Vagina (tissue), 2 donors: ENCODE data around the gene SBSN.

Experiments used
- CTCF ChIP-seq, 3 experiments: fragments of 450-650 bp in 2 of 3; fragments of 200-600 bp in 1 of 3; sonication (generic) in 1 of 3; IDR thresholded peaks; one replicate each; pipeline ENCODE4 v1.5.1; 2017 to 2019; ENCODE audit warnings: antibody characterized with exemption in 3 of 3, mild to moderate bottlenecking in 2 of 3, moderate library complexity in 2 of 3
- POLR2A ChIP-seq, 2 donors: fragments of 450-650 bp; IDR thresholded peaks; one replicate each; pipeline ENCODE4 v1.6.1; 2017; ENCODE audit warnings: antibody characterized with exemption in 2 of 2, mild to moderate bottlenecking in 2 of 2, moderate library complexity in 2 of 2
- POLR2AphosphoS5 ChIP-seq, 2 donors: sonication (generic); formaldehyde crosslinking; IDR thresholded peaks; one replicate each; pipeline ENCODE4 v1.9.0; 2017; ENCODE audit warnings: antibody characterized with exemption in 2 of 2, mild to moderate bottlenecking in 2 of 2, low read depth in 1 of 2; ENCODE audit not compliant: insufficient read depth in 1 of 2

GRCh38 chr19:35500611-35501010 lies 27.5 kb downstream of the SBSN start:
- TF ChIP-seq CTCF (IDR thresholded peaks at IDR 0.05) (no peak), POLR2A (IDR thresholded peaks at IDR 0.05) (no peak), POLR2AphosphoS5 (IDR thresholded peaks at IDR 0.05; ENCODE audit: insufficient read depth in 1 of 2, low read depth in 1 of 2) (no peak)
